ENCODE measurements around the gene SORCS1.

The SORCS1 gene

DNA sequence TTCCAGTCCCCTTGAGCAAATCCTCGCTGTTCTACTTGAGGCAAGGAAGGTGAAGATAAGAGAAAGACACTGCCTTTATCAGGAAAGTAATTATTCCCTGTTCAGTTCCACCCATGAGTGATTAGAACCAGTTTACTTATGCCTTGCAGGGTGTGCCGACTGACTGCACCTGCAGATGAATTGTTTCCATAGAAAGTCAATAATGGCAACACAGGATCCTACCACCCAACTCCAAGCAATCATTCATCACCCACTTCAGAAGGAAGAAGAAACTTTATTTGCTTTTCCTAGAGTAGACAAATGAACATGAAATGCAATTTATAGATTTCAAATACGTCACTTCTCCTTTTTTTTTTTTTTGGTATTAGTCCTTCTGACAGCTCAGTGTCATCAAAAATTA lies 383.9 kb downstream of the SORCS1 start:
- no peak overlapping the region for H3K4me3 ChIP-seq (ENCODE audit: low read depth, low read length)
- DNase-seq (ENCODE audit: low read depth): no peak
- no peak for TF ChIP-seq POLR2A (IDR thresholded peaks at IDR 0.05; ENCODE audit: extremely low read depth, insufficient read length)
- no peak for TF ChIP-seq MYC (IDR thresholded peaks at IDR 0.05; ENCODE audit: low read depth, low read length)
- TF ChIP-seq CTCF (IDR thresholded peaks at IDR 0.05; ENCODE audit: low read depth, low read length): no peak
- TF ChIP-seq, protein P1, sequence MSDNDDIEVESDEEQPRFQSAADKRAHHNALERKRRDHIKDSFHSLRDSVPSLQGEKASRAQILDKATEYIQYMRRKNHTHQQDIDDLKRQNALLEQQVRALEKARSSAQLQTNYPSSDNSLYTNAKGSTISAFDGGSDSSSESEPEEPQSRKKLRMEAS (IDR thresholded peaks at IDR 0.05; ENCODE audit: low read depth, low read length): no peak

- H3K4me3 ChIP-seq (ENCODE audit: low read depth, low read length): no peak overlapping the region
- DNase-seq (ENCODE audit: low read depth): no peak
- TF ChIP-seq, protein P1 (IDR thresholded peaks at IDR 0.05; ENCODE audit: low read depth, low read length): no peak
- TF ChIP-seq CTCF (IDR thresholded peaks at IDR 0.05; ENCODE audit: low read depth, low read length): no peak
- no peak for TF ChIP-seq POLR2A (IDR thresholded peaks at IDR 0.05; ENCODE audit: extremely low read depth, insufficient read length)
- TF ChIP-seq MYC (IDR thresholded peaks at IDR 0.05; ENCODE audit: low read depth, low read length): no peak
These were observed 386.7 kb downstream of the SORCS1 start for GRCh38 chr10:106777841-106778240.

DNA sequence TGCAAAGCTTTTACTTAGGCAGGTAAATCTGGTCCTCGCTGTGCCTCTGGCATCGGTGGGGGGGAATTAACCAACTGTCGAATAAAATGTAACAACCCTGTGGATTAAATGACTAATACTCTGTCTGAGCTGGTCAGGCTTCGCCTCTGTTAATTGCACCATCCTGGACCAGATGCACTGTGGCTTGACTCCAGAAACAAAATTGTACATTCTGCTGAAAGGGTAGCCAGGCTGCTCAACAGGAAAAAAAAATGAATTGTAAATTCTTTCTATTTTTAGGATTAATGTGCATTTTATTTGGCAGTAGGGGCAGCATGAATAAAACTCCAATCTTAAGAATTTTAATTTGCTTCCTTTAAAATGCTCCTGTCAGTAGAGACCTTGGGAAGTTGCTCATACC lies 389.4 kb downstream of the SORCS1 start:
- no peak overlapping the region for H3K4me3 ChIP-seq (ENCODE audit: low read depth, low read length)
- TF ChIP-seq, protein P1 (IDR thresholded peaks at IDR 0.05; ENCODE audit: low read depth, low read length): no peak
- TF ChIP-seq POLR2A (IDR thresholded peaks at IDR 0.05; ENCODE audit: extremely low read depth, insufficient read length) (no peak), CTCF (IDR thresholded peaks at IDR 0.05; ENCODE audit: low read depth, low read length) (no peak), MYC (IDR thresholded peaks at IDR 0.05; ENCODE audit: low read depth, low read length) (no peak)
- no peak for DNase-seq (ENCODE audit: low read depth)

- H3K4me3 ChIP-seq (ENCODE audit: low read depth, low read length): no peak overlapping the region
- no peak for TF ChIP-seq MYC (IDR thresholded peaks at IDR 0.05; ENCODE audit: low read depth, low read length)
- TF ChIP-seq, protein P1 (IDR thresholded peaks at IDR 0.05; ENCODE audit: low read depth, low read length): no peak
- no peak for TF ChIP-seq POLR2A (IDR thresholded peaks at IDR 0.05; ENCODE audit: extremely low read depth, insufficient read length)
- no peak for TF ChIP-seq CTCF (IDR thresholded peaks at IDR 0.05; ENCODE audit: low read depth, low read length)
- DNase-seq (ENCODE audit: low read depth): no peak
These were observed 391.5 kb downstream of the SORCS1 start for GRCh38 chr10:106772957-106773356.

DNA sequence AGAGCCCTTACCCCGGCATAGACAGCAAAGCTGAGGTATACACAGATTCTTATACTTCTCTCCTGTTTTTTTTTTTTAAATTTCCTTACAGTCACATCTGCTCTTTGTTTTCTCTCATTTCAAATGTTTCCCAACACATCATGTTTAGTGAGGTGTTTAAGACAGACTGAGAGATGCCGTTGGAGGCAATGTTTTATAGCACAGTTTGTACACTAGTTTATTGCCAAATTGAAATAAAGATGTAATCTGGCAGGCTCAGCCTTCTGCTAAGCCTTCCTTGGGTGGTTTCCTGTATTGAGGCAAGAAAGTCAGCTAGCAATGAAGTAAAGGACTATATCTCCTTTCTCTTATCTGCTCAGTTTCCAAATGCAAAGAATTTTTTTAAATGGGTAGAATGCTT lies 393.4 kb downstream of the SORCS1 start:
- DNase-seq (ENCODE audit: low read depth): no peak
- TF ChIP-seq MYC (IDR thresholded peaks at IDR 0.05; ENCODE audit: low read depth, low read length): no peak
- TF ChIP-seq, protein P1 (IDR thresholded peaks at IDR 0.05; ENCODE audit: low read depth, low read length): no peak
- no peak for TF ChIP-seq POLR2A (IDR thresholded peaks at IDR 0.05; ENCODE audit: extremely low read depth, insufficient read length)
- H3K4me3 ChIP-seq (ENCODE audit: low read depth, low read length): no peak overlapping the region

DNA sequence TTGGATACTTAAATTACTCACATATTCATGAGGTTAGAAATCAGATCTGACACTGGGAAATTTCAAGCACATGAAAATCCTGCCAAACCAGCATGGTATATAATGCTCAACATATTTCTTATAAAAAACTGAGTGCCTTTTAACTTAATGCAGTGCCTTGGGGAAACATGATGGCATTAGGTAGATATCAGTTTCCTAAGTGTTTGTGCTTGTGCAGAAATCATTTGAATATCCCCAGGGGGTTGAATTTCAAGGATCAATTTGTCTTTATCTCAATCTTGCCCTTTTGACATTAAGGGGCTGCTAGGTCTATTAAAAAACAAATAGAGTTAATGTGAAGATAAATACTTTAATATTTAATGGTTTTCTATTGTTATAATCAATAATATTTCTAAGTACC lies 396.3 kb downstream of the SORCS1 start:
- no peak overlapping the region for H3K4me3 ChIP-seq (ENCODE audit: low read depth, low read length)
- DNase-seq (ENCODE audit: low read depth): no peak
- TF ChIP-seq POLR2A (IDR thresholded peaks at IDR 0.05; ENCODE audit: extremely low read depth, insufficient read length): no peak
- no peak for TF ChIP-seq CTCF (IDR thresholded peaks at IDR 0.05; ENCODE audit: low read depth, low read length)
- TF ChIP-seq MYC (IDR thresholded peaks at IDR 0.05; ENCODE audit: low read depth, low read length): no peak
- TF ChIP-seq, protein P1 (IDR thresholded peaks at IDR 0.05; ENCODE audit: low read depth, low read length): no peak

All from NB4 (cell line).